ENCODE data around the gene SPATA20. TPM values are rescaled to one million over a fixed set of nuclear protein-coding genes. Genes with fewer than 3 reads are reported as not detected.

The SPATA20 gene
- total and polyA plus RNA-seq, 2 of the 4 experiments (the other 2 are of a cell fraction): 17.0 to 35.0 TPM

DNA sequence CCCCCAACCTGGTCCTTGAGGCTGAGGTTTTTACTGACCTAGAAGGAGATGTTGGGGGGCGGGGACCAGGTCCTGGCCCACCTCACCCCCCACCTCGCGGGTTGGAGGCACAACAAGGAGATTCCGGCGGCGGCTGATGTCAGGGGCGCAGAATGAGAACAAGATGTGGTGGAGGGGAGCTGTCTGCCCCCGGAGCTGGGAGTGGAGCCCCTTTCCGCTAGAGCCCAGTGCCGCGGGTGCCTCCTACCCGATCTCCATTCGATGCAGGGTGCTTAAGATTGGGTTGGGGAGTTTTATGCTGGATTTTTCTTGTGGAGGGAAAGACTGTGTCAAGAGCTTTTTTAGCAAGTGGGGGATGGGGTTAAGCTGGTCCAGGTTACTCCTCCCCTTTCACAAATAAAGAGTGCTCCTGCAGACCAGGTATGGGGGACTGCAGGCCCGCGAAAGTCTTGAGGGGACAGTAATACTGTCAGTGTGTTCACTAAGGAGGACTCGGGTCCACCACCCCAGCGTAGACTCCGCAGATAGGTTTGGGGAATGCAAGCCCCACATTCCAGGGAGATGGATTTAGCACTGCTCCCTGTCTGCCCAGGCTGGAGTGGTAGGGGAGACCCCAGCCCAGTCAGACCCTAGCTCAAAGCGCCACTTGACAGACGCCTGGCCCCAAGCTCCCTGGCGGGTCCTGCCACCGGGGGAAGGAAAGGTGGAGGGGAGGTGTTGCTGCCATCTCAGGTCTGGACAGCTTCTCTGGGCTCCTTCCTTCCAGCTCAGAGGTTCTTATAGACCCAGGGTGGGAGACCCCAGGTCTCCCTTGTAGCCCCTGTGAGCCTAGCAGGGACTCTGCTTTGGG is 15.5 kb downstream of the SPATA20 start:
- dilution Hi-C loops (cut with HindIII; ENCODE audit: low sequenced_read_pairs, unreplicated experiment): no loop called here
- Histone ChIP-seq H3K9ac (ENCODE audit: low read depth, low read length) (no peak overlapping the region), H2AFZ (replicated peaks; ENCODE audit: low read length, poor library complexity) (no peak overlapping the region), H3K79me1 (ENCODE audit: low read depth in 1 of 2, low read length in 2 of 2) (no peaks in the 10 kb centered on the region), H3K4me2 (ENCODE audit: low read depth, low read length) (no peak overlapping the region), H3K18ac (ENCODE audit: low read depth, low read length) (no peak overlapping the region), H2AK5ac (ENCODE audit: low read depth, low read length) (no peak overlapping the region), H3K4me3 (ENCODE audit: insufficient read depth, low read depth, low read length) (no peak overlapping the region), H2AK9ac (replicated peaks; ENCODE audit: low read depth, low read length, poor library complexity) (no peak overlapping the region), H3K23ac (ENCODE audit: low read depth, low read length) (no peak overlapping the region), H3K9me1 (ENCODE audit: insufficient read depth, low read length) (0 out of 2 replicates have a peak, but pooled peaks cover 5% of the 10 kb centered on the region), H2BK120ac (ENCODE audit: low read depth, low read length) (no peak overlapping the region), H2BK5ac (ENCODE audit: low read depth, low read length, poor library complexity, severe bottlenecking) (no peak overlapping the region), H3K27me3 (ENCODE audit: control insufficient read depth, insufficient read depth, low read length) (peaks cover 81% of the 10 kb centered on the region), H3K56ac (ENCODE audit: extremely low read depth, insufficient read depth, low read length) (no peak overlapping the region), H4K20me1 (ENCODE audit: insufficient read depth, low read length) (peaks cover 3% of the 10 kb centered on the region; the same call in 1 of the 2 replicates), H4K5ac (ENCODE audit: low read depth, low read length) (no peak overlapping the region), H2BK15ac (ENCODE audit: low read depth, low read length) (no peak overlapping the region), H3K9me3 (ENCODE audit: control insufficient read depth, insufficient read depth, low read length) (no peaks in the 10 kb centered on the region), H3K27ac (ENCODE audit: insufficient read depth, low read length) (no peak overlapping the region), H3K36me3 (ENCODE audit: control insufficient read depth, insufficient read depth, low read length) (no peaks in the 10 kb centered on the region), H4K91ac (ENCODE audit: insufficient read depth, low read depth, low read length) (no peak overlapping the region), H4K8ac (ENCODE audit: low read depth in 2 of 2, low read length in 2 of 2) (no peak overlapping the region), H3K14ac (replicated peaks; ENCODE audit: low read depth, low read length) (no peak overlapping the region), H3K4me1 (ENCODE audit: control insufficient read depth, insufficient read depth, low read length) (peaks cover 9% of the 10 kb centered on the region; the same call in 1 of the 2 replicates), H2BK20ac (ENCODE audit: low read depth, low read length) (no peak overlapping the region), H3K4ac (ENCODE audit: low read depth, low read length) (no peak overlapping the region)
- no CpG with 5 or more reads among the region's 22 CpGs for WGBS, 2 experiments (ENCODE audit: extremely low coverage in 2 of 2, insufficient read length in 1 of 2)
- ChIA-PET CTCF (interaction anchor here (1.2 kb wide), 1 partner anchor 12 kb away, joined by 5 read pairs; no protein-coding TSS in a partner anchor), POLR2A (ENCODE audit: unreplicated experiment) (no interaction called here)
- intact Hi-C loops (cut with micrococcal nuclease): no loop called here
- TF ChIP-seq RCOR1 (IDR thresholded peaks at IDR 0.05; ENCODE audit: insufficient replicate concordance, low read length) (no peak), CHD1 (IDR thresholded peaks at IDR 0.05; ENCODE audit: low read depth, low read length) (no peak)
- in situ Hi-C loops (cut with MboI; ENCODE audit: low sequenced_read_pairs): no loop called here
- ATAC-seq (ENCODE audit: low read depth) (no peak), DNase-seq (no peak)
- BruUV-seq (replicated peaks): no TSS peak
